Esophagus muscularis mucosa (tissue), 4 donors: Measurements from ENCODE around the gene ISG15. TPM values are rescaled to one million over a fixed set of nuclear protein-coding genes. Genes with fewer than 3 reads are reported as not detected.
A peak's percentile ranks its signal among the peaks of the same experiment; 100 is the strongest.
"Not testable (repeated sequence)": the region's sequence is repeated elsewhere in the genome, so short reads cannot be mapped to it uniquely, and the experiment has no call there.

Experiments used
- DNase-seq: peaks from one replicate; pipeline ENCODE4 v3.0.0-alpha.2; 2017; ENCODE audit errors: extremely low spot score
- H3K27ac ChIP-seq, 4 donors: fragments of 200-600 bp; sonication (generic); replicated peaks in 1 of 4; 1 replicate in 3 of 4; 2 replicates in 1 of 4; pipeline ENCODE4 v1.5.1; 2016 to 2019; ENCODE audit warnings: mild to moderate bottlenecking in 1 of 4
- H3K27me3 ChIP-seq, 4 donors: fragments of 200-600 bp; sonication (generic); one replicate each; pipeline versions ENCODE4 v1.5.1 to v1.6.0; 2016 to 2019
- H3K36me3 ChIP-seq, 4 donors: fragments of 200-600 bp; sonication (generic); one replicate each; pipeline ENCODE4 v1.5.1; 2016 to 2019
- H3K4me1 ChIP-seq, 4 donors: fragments of 200-600 bp; sonication (generic); one replicate each; pipeline ENCODE4 v1.5.1; 2016 to 2019
- H3K4me3 ChIP-seq, 4 donors: fragments of 200-600 bp; sonication (generic); 1 replicate in 2 of 4; 2 replicates in 2 of 4; pipeline ENCODE4 v1.5.1; 2016 to 2019; ENCODE audit warnings: mild to moderate bottlenecking in 4 of 4, moderate library complexity in 1 of 4
- H3K9me3 ChIP-seq, 4 donors: fragments of 200-600 bp; sonication (generic); 1 replicate in 3 of 4; 2 replicates in 1 of 4; pipeline ENCODE4 v1.5.1; 2016 to 2019
- EP300 ChIP-seq: sonication (generic); formaldehyde crosslinking; IDR thresholded peaks from one replicate; pipeline ENCODE4 v1.6.1; 2017; ENCODE audit warnings: antibody characterized with exemption
- POLR2A ChIP-seq: fragments of 450-650 bp; IDR thresholded peaks from one replicate; pipeline ENCODE4 v1.6.1; 2017; ENCODE audit warnings: antibody characterized with exemption, moderate library complexity, mild to moderate bottlenecking, low read depth
- POLR2AphosphoS5 ChIP-seq, 2 donors: sonication (generic); formaldehyde crosslinking; IDR thresholded peaks; one replicate each; pipeline ENCODE4 v1.6.1; 2017; ENCODE audit warnings: antibody characterized with exemption in 2 of 2
- WGBS: methylation state at CpG from one replicate; pipeline ENCODE4 v1.1.5; 2018; 5-methylcytosine and 5-hydroxymethylcytosine counted together
- intact Hi-C: fragments of 100-400 bp; cut with DNase I; formaldehyde crosslinking; loops from one replicate; pipeline ENCODE4 v1.15.1; 2023
- total RNA-seq, 4 donors: library from RNA; depleted of rRNA; stranded (reverse); fragments of >200 nt; gene quantifications; one replicate each; pipeline versions ENCODE4 v1.1.0 to v1.2.1, GENCODE V29; 2016
- TF ChIP-seq, protein P1 (sequence below), 3 experiments: fragments of 200-600 bp in 2 of 3; fragments of 450-650 bp in 1 of 3; sonication (generic) in 2 of 3; IDR thresholded peaks; one replicate each; pipeline ENCODE4 v1.5.1; 2017 to 2019; ENCODE audit warnings: antibody characterized with exemption in 3 of 3, mild to moderate bottlenecking in 2 of 3, moderate library complexity in 1 of 3

Gene ISG15
- total RNA-seq, 4 donors from 2014 or later = 39.4 to 74.9 (median 41.1) TPM

DNA sequence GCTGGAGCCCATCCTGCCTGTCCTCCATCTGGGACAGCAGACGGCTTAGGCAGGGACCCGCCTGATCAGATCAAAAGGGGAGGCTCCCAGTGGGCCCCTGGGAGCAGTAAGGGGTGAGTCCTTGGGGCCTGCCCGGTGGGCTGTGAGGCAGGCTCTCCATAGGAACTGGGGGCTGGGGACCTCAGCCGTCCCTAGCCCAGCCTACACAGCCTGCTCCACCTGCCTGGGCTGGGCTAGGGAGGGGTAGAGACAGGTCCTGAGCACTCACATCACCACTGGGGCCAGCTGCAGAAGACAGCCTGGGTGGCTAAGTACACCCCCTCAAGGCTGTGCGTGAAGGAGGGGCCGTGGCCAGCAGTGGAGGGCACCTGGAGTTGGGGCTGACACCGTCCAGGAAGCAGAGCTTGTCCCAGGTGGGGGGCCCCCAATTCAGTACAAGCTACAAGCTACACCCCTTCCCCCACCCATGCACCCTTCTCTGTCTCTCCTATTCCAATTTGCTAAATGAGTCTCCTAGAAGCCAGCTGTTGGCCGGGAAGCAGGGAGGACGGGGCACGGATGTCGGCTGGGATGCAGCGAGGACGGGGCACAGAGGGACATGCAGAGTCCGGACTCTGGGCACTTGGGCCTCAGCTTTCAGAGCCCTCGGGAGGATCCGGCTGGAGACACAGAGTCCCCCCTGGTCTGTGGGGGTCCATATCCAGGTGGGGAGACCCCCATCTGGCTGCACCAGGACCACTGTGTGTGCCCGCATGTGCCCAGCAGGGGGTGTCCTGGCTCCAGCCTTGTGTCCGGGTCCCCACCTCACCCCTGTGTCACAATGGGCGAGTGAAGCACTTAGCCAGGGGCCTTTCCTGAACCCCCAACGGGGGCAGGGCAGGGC is 1.7 kb downstream of the ISG15 start:
- intact Hi-C loops = no loop called here
- H3K4me3 ChIP-seq = peak overlapping the region in 2 of 4 donors; percentile 65 to 66
- 86% methylated on average over 16 of the region's 20 CpGs for WGBS
- no peaks in the 10 kb centered on the region for H3K9me3 ChIP-seq
- no peak for DNase-seq
- peaks cover 18 to 36% (median 31%) of the 10 kb centered on the region in 4 donors for H3K4me1 ChIP-seq
- H3K27ac ChIP-seq = peak overlapping the region; percentile 85 to 93 (median 91)
- no peaks in the 10 kb centered on the region for H3K27me3 ChIP-seq
- H3K36me3 ChIP-seq = no peaks in the 10 kb centered on the region
- no peak for TF ChIP-seq EP300
- no peak for TF ChIP-seq POLR2A
- TF ChIP-seq, protein P1, sequence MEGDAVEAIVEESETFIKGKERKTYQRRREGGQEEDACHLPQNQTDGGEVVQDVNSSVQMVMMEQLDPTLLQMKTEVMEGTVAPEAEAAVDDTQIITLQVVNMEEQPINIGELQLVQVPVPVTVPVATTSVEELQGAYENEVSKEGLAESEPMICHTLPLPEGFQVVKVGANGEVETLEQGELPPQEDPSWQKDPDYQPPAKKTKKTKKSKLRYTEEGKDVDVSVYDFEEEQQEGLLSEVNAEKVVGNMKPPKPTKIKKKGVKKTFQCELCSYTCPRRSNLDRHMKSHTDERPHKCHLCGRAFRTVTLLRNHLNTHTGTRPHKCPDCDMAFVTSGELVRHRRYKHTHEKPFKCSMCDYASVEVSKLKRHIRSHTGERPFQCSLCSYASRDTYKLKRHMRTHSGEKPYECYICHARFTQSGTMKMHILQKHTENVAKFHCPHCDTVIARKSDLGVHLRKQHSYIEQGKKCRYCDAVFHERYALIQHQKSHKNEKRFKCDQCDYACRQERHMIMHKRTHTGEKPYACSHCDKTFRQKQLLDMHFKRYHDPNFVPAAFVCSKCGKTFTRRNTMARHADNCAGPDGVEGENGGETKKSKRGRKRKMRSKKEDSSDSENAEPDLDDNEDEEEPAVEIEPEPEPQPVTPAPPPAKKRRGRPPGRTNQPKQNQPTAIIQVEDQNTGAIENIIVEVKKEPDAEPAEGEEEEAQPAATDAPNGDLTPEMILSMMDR (IDR thresholded peaks at IDR 0.05) = peak in 2 of 3 experiments; percentile 16 to 30

DNA sequence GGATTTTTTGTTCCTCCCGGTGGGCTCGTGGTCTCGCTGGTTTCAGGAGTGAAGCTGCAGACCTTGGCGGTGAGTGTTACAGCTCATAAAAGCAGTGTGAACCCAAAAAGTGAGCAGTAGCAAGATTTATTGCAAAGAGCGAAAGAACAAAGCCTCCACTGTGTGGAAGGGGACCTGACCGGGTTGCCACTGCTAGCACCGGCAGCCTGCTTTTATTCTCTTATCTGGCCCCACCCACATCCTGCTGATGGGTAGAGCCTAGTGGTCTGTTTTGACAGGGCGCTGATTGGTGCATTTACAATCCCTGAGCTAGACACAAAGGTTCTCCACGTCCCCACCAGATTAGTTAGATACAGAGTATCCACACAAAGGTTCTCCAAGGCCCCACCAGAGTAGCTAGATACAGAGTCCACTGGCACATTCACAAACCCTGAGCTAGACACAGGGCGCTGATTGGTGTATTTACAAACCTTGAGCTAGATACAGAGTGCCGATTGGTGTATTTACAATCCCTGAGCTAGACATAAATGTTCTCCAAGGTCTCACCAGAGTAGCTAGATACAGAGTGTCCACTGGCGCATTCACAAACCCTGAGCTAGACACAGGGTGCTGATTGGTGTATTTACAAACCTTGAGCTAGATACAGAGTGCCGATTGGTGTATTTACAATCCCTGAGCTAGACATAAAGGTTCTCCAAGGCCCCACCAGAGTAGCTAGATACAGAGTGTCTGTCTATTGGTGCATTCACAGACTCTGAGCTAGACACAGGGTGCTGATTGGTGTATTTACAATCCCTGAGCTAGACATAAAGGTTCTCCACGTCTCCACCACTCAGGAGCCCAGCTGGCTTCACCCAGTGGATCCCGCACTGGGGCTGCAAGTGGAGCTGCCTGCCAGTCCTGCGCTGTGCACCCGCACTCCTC is 4.4 kb downstream of the ISG15 start:
- WGBS = 81% methylated on average over 14 of the region's 17 CpGs

DNA sequence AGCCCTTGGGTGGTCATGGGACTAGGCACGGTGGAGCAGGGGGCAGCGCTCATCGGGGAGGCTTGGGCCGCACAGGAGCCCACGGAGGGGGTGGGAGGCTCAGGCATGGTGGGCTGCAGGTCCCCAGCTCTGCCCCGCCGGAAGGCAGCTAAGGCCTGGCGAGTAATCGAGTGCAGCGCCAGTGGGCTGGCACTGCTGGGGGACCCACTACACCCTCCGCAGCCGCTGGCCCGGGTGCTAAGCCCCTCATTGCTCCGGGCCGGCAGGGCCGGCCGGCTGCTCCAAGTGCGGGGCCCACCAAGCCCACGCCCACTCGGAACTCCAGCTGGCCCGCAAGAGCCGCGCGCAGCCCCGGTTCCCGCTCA is 5.0 kb downstream of the ISG15 start:
- H3K4me3 ChIP-seq, H3K27ac ChIP-seq, H3K9me3 ChIP-seq, H3K36me3 ChIP-seq, H3K27me3 ChIP-seq, intact Hi-C loops, DNase-seq: not testable (repeated sequence)
- WGBS = 70% methylated on average over 2 of the region's 26 CpGs
- peaks cover 30 to 61% (median 46%) of the 10 kb centered on the region in 4 donors for H3K4me1 ChIP-seq

More for the DNA sequence above, 4.4 kb downstream of the ISG15 start:
- H3K27me3 ChIP-seq, H3K36me3 ChIP-seq, H3K4me3 ChIP-seq, H3K9me3 ChIP-seq, DNase-seq, H3K27ac ChIP-seq, intact Hi-C loops: not testable (repeated sequence)
- peaks cover 32 to 59% (median 48%) of the 10 kb centered on the region in 4 donors for H3K4me1 ChIP-seq

DNA sequence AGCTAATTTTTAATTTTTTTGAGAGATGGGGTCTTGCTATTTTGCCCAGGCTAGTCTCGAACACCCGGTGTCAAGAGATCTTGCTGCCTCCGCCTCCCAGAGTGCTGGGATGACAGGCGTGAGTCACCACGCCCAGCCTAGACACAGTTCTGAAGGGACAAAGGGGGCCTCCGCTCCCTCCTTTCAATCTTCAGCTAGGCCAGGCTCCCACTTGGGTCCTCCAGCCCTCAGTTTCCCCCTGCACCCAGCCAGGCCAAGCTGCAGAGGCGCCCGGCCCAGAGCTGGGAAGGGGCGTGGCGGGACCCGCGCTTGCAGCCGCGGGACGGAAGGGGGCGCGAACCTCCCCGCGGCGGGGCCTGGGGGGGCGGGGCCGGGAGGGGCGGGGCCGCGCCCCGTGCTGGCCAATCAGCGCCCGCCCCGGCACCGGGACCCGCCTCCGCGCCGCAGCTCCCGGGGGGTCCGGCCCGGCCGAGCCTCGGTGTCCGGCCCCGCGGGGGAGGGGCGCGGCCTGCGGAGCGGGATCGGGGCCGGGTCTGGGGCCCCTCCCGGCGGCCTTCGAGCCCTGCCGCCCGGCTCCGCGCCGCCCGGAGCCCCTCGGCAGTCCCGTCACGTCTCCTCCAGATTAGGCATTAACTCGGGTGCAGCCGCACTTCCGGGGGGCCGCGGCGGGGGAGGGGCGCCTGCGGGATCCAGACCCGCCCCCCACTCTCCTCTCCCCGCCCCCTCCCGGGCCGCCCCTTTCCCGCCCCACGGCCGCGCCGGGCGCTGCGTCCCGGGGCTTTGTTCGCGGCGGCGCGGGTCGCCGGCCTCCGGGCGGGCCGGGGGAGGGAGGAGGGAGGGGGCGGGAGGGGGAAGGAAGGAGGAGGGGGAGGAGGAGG is 6.1 kb downstream of the ISG15 start:
- intact Hi-C loops = no loop called here
- 12% methylated on average over 9 of the region's 91 CpGs for WGBS
- Histone ChIP-seq H3K4me3 (peak overlapping the region; percentile 80 to 90 (median 84)), H3K4me1 (peaks cover 27 to 62% (median 44%) of the 10 kb centered on the region in 4 donors), H3K9me3 (no peaks in the 10 kb centered on the region), H3K36me3 (no peaks in the 10 kb centered on the region), H3K27me3 (no peaks in the 10 kb centered on the region), H3K27ac (peak overlapping the region; percentile 93 to 96 (median 96))
- no peak for TF ChIP-seq POLR2AphosphoS5 (IDR thresholded peaks at IDR 0.05)
- no peak for TF ChIP-seq EP300
- TF ChIP-seq POLR2A = no peak
- TF ChIP-seq, protein P1 (IDR thresholded peaks at IDR 0.05) = peak; percentile 55 to 75 (median 64)
- DNase-seq = no peak

DNA sequence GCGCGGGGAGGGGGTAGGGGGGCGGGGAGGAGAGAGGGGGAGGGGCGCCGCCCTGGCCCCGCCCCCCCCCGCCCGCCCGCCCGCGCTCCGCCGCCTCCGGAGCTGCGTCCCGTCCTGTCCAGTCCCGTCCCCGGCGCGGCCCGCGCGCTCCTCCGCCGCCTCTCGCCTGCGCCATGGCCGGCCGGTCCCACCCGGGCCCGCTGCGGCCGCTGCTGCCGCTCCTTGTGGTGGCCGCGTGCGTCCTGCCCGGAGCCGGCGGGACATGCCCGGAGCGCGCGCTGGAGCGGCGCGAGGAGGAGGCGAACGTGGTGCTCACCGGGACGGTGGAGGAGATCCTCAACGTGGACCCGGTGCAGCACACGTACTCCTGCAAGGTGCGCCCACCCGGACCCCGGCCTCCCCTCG is 6.7 kb downstream of the ISG15 start, which contains the start of gene AGRN:
AGRN (plus strand) TSS at position 121 of the 405 bp plus-strand sequence; CDS start at position 174, 53 bp downstream.
- TF ChIP-seq POLR2AphosphoS5 (IDR thresholded peaks at IDR 0.05) (no peak), POLR2A (no peak), EP300 (no peak)
- TF ChIP-seq, protein P1 (IDR thresholded peaks at IDR 0.05) = no peak
- no peak for DNase-seq
- peak within 1 kb of the TSS; percentile 93 to 96 (median 96) for H3K27ac ChIP-seq

More for the DNA sequence above, 6.7 kb downstream of the ISG15 start, which contains the start of gene AGRN:
- WGBS = 0% methylated on average over 3 of the region's 58 CpGs
- peak within 1 kb of the TSS; percentile 80 to 90 (median 84) for H3K4me3 ChIP-seq
- H3K27me3 ChIP-seq = no peaks in the 10 kb centered on the region
- H3K36me3 ChIP-seq = no peaks in the 10 kb centered on the region
- no peaks in the 10 kb centered on the region for H3K9me3 ChIP-seq
- intact Hi-C loops = no loop called here
- H3K4me1 ChIP-seq = peaks cover 27 to 62% (median 44%) of the 10 kb centered on the region in 4 donors
